GM21360 (cell line): Measurements from ENCODE around the gene OTUD7B.
"Not testable (repeated sequence)": the region's sequence is repeated elsewhere in the genome, so short reads cannot be mapped to it uniquely, and the experiment has no call there.

Experiments
- ATAC-seq: cut with Tn5 transposase; IDR thresholded peaks from one replicate; pipeline ENCODE4 v1.9.1; 2021; ENCODE audit warnings: mild to moderate bottlenecking, moderate library complexity; ENCODE audit not compliant: unreplicated experiment

OTUD7B gene

DNA sequence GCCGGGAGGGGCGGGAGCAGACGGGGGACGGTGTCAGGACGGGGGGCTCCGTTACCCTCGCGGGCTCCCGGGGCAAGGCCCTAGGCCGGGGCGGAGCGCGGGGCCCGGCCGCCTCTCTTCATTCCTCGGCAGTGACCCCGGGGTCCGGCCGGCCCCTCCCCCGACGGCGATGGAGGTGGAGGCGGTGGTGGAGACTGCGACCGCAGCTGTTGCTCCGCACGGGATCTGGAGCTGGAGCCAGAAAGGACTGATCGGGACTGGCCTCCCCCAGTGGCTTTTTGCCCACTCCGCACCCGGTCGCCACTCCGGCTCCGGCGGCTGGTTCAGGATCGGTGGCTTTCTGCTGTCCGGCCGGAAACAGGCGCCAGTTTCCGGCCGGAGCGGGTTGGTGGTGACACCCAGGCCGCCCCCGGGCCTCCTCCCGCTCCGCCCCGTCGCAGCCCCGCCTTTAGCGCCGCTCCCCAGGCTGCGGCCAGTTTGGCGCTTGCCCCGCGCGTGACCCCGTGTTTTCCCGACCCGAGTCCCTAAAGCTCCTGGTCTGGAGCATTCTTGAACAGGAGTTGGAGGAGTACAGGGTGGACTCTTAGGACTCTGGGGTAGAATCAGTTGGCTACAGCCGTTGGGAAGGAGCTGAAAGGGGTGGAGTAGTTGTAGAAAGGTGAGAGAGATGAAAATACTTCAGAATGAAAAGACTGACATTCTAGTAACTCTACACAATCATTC is at the start of gene OTUD7B:
Gene OTUD7B, minus strand, starts transcription at position 334 of the 723 bp plus-strand sequence. CDS start 33,216 bp downstream, outside the sequence.
- peak; percentile 80 for ATAC-seq

DNA sequence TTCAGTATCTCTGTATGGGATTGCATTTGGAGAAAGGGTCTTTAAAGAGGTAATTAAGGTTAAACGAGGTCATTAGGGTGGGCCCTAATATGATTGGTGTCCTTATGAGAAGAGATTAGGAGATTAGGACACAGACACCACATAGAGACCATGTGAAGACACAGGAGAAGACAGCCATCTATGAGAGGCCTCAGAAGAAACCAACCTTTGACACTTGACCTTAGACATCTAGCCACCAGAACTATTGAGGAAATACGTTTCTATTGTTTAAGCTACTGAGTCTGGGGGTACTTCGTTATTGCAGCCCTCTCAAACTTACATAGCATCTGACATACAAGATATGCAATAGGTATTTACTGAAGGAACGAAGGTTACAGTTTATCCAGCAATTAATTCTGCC is 49.7 kb upstream of the OTUD7B start:
- ATAC-seq = no peak

DNA sequence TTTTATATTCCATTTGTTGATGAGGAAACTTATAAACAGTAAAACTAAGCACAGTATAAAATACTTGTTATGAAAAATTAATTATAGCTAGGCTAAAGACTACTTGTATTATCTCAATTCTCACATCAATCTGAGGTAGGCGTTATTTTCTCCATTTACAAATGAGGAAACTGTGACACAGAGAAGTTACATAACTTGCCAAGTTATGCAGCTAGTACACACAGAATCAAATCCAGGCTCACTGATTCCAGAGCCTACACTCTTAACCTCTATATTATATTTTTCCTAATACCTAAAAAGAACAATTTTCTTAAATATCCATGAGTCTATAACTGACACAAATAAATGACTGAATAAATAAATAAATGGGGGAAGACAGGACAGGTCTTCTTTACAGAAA is 45.9 kb upstream of the OTUD7B start:
- ATAC-seq = no peak

DNA sequence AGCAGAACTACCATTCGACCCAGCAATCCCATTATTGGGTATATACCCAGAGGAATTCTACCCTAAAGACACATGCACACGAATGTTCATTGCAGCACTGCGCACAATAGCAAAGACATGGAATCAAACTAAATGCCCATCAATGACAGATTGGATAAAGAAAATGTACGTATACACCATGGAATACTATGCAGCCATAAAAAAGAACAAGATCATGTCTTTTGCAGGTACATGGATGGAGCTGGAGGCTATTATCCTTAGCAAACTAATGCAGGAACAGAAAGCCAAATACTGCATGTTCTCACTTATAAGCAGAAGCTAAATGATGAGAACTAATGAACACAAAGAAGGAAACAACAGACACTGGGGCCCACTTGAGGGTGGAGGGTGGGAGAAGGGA is 45.0 kb upstream of the OTUD7B start:
- ATAC-seq = not testable (repeated sequence)

DNA sequence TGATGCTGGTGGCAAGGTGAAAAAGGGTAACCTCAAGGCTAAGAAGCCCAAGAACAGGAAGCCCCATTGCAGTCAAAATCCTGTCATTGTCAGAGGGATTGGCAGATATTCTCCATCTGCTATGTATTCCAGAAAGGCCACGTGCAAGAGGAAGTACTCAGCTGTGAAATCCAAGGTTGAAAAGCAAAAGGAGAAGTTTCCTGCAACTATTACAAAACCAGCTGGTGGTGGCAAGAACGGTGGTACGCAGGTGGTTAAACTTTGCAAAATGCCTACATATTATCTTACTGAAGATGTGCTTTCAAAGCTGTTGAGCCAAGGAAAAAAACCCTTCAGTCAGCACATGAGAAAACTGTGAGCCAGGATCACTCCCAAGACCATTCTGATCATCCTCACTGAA is 43.4 kb upstream of the OTUD7B start:
- no peak for ATAC-seq

DNA sequence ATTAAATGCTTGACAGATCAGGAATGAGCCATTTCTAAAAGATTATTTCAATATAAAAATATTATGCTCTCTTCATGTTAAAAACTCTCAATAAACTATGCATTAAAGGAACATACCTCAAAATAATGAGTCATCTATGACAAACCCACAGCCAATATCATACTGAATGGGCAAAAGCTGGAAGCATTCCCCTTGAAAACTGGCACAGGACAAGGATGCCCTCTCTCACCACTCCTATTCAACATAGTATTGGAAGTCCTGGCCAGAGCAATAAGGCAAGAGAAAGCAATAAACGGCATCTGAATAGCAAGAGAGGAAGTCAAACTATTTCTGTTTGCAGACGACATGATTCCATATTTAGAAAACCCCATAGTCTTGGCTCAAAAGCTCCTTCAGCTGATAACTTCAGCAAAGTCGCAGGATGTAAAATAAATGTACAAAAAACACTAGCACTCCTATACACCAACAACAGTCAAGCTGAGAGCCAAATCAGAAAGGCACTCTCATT is 41.4 kb upstream of the OTUD7B start:
- not testable (repeated sequence) for ATAC-seq

DNA sequence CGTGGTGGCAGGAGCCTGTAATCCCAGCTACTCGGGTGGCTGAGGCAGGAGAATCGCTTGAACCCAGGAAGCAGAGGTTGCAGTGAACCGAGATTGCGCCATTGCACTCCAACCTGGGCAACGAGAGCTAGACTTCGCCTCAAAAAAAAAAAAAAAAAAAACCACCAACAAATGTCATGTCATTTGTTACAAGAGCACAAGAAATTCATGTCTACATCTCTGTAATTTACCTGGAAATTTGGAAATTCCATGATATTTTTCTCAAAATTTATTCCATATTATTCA is 40.5 kb upstream of the OTUD7B start:
- ATAC-seq = no peak

DNA sequence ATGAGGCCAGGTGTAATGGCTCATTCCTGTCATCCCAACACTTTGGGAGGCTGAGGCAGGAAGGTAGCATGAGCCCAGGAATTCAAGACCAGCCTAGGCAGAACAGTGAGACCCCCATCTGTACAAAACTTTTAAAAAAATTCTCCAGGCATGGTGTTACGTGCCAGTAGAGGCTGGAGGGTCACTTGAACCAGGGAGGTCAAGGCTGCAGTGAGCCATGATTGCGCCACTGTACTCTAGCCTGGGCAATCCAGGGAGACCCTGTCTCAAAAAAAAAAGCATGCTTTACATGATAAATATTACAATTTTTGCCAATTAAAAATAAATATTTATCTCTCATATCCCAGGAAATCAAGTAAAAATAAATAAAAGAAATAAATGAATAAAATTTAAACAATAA is 39.4 kb upstream of the OTUD7B start:
- no peak for ATAC-seq

DNA sequence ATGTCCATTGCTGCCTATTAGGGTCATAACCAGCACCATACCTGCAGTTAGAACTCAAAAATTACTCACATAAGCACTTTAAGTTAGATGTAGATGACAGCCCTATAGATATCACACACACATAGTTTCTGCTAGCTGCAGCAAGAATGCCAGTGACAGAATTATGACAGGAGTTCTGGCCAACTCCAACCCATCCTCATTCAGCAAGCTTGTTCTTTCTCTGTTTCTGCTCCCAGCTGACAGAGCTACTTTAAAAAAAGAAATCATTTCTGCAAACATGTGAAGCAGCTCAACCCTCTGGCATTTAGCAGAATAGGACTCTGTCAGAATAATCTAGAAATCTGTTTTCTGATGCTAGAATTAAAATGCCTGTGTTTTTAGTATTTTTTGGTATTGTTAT is 23.8 kb upstream of the OTUD7B start:
- no peak for ATAC-seq

DNA sequence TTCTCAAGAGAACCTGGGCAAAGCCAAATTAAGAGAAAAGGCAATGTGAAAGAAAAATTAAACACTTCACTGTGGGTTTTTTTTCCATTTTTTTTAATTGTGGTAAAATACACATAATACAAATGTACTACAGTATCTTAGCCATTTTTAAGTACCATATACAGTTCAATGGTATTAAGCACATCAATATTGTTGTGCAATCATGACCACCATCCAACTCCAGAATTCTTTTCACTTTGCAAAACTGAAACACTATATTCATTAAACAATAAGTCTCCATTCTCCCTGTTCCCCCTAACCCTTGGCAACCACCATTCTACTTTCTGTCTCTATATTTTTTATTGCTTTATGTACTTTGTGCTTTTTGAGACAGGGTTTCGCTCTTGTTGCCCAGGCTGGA is 17.8 kb upstream of the OTUD7B start:
- no peak for ATAC-seq

DNA sequence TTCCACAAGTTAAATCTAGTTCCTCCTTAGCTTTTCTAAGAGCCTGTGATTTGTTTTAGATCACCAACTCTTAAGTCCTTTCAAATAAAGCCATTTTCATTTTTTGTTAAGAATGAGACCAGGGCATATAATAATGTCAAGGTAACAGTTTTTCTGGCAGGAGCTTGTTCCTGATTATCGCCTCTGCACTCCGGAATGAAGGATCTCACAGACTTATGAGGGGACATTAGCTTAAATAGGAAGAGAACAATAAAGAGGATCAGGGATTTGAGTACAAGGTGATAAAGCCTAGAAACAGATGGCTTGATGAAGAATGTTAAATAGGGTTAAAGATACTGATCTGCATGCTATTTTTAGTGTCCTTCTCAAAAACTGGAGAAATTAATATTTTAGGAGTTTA is 13.6 kb upstream of the OTUD7B start:
- ATAC-seq = no peak

DNA sequence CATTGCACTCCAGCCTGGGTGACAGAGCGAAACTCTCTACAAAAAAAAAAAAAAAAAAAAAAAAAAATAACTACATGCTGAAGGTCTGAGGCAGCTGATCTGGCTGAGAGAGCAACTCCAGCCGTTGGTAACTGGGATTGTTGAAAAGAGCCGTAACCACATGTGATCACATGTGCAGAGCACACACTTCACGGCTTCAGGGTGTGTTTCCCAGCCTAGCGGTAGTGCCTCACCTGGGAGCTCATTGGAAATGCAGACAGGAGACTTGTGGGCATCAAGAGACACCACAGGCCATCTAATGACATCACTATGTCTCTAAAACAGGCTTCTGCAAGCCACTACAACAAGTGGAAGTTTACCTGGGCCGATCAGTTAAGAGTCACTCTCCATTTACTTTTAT is 11.8 kb upstream of the OTUD7B start:
- no peak for ATAC-seq

DNA sequence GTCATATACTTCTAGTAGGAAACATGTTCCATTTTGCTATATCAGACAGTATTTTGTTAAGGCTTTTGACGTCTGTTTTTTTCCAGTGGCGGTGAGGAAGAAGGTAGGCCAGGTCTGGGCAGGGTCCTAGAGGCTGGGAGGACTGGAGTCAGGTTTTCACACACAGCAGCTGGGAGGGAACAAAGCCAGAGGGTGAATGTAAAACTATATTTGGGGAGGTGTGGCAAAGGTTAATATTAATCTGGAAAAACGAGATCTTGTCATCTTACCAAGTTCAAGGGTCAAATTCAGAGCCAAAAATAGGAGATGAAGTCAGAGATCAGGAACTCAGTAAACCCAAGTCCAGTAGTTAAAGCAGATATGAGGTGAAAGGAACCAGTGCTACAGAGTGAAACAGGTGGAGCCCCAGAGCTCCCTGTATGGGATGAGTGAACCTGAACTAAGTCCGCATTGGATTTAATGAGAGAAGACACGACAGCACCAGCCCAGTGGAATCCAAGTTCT is 10.7 kb upstream of the OTUD7B start:
- no peak for ATAC-seq

DNA sequence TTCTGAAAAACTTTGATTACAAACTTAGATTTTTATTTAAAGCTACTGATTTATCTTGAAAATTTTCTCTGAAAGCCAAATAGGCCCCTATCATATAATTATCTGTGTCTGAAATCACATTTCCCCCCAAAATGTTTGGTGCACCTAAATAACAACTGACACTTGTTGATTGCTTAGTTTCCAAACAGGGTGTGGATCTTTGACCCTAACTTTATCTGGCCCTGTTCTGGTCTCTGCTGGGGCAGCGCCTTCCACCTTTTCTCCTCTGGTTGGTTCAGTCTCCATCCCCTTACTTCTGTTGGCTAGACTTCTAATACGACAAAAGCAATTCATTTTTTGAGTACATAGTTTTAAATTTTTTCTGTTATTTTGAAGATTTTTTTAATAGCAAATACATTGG is 10.2 kb upstream of the OTUD7B start:
- ATAC-seq = no peak

DNA sequence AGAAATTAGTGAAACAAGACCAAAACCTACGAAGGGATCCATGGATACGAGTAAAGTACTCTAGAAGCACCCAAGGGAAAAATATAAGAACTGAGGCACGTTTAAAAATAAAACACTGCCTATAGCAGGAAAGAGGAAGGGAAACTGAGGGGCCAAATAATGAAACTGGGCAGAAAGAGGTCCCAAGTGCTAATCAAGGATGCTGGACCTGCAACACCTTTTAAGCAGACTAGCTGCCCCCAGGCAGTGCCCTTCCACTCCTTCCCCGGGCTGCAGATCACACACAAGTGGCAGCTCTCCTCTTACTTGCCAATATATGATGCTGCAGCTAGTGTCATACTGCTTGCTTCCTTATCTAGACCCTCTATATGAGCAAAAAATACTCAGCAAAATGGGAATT is 7.6 kb upstream of the OTUD7B start:
- ATAC-seq = no peak

DNA sequence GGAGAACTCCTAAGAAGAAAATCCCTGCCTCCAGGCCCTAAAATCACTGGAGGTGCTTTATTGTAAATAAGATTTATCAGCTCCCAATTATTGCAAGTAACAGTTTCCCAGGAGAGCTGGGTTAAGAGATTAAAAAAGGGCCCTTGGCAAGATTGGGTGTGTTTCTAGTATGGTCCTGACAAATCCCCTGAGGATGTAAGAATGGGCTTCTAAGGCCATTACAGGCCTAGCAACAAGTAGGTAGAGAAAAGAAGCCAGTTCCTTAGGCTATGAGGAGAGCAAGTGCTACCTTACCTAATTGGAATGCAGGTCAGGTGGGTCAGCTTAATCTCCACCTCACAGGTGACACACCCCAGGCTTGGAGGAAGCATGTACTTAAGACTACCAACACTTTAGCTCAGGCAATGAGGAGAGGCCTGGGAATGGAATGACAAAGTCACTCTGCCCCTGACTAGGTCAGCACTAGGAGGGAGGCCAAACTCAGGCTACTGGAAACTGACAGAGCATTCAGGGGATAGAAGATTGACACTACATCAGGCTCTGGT is 6.8 kb upstream of the OTUD7B start:
- ATAC-seq = no peak

DNA sequence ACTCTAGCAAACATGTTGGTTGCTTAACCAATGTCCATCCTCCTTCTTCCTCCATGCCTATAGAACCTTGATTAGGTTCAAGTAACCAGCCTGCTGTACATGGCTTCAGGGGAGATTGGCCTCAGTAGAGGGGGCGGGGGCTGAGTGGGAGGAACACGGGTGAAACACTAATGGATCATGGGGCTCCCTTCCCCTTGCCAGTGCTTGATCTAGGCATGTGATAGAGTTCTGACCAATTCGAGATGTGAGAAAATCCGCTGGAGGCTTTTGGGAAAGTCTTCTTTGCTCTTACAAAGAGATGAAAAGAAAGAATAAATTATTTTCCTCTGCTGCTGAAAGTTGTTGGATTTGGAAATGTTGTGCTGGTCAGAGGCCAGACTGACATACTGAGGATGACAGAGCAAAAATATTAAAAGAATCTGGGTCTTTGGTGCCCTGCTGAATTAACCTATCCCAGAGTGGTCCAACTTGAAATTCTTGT is 5.2 kb upstream of the OTUD7B start:
- no peak for ATAC-seq

DNA sequence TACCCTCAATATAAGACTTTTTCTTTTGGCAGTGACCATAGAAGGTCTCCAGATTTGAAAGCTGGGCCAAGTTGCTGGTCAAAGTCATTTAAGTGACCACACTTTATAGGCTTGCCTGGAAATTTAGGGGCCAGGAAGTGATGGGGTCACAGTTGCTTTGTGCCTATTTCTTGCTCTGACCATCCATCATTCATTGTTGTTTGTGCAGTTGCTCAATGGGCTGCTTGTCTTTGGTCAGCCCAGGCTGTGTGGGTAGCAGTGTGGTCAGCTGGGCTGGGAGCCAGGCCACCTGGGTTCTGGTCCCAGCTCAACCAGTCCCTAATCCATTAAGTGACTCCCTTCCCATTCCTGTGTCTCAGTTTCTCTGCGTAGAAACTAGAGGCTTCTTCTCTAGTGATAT is 2.1 kb upstream of the OTUD7B start:
- ATAC-seq = no peak

DNA sequence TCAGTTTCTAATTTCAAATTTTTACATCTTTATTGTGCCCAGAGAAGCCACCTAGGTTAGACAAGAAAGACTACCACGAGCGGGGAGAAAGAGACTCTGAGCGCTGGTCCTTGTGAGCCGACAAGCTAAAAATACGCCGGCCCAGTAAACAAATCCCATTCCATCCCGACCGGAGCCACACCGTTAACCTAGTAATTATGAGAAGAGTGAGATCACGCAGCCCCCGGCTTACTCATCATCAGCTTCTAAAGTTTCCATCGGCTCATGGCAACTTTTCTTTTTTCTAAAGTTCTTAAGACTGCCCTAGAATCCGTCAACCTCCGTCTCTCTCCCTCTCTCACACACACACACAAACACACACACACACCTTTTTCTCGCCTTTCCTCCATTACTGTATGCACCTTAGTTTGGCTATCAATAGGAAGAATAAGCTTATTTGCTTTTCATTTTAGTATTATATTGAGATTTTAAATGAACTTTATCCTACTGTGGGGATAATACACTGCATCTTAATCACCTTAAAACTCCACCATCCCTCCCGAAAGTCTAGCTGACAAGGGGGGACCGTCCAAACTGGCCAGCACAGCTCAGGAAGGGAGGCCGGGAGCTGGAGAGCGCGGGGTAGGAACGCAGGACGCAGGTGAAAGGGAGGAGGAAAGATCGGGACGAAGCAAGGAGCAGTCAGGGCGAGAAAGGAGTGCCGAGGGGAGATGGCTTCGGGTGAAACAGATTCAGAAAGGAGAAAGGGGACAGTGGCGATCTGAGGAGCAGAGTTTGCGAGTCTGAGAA is 728 bp downstream of the OTUD7B start:
- ATAC-seq = peak; percentile 10

DNA sequence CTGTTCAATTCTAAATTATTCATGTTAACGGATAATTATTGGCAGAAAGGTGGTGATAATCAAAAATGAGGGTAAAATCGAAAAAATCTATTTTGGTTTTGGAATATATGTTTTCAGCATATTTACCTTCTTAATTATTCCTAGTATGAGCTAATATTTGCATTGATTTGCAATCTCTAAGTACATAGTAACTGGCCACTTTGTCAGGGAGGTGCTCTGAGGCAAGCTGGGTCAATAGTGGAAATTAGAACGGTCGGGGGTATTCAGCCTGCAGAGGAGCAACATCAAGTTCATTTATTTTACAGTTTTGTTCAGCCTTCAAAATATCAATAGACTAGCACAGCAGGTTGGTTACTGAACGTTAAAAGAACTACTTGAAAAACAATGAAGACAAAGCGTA is 1.8 kb downstream of the OTUD7B start:
- no peak for ATAC-seq

DNA sequence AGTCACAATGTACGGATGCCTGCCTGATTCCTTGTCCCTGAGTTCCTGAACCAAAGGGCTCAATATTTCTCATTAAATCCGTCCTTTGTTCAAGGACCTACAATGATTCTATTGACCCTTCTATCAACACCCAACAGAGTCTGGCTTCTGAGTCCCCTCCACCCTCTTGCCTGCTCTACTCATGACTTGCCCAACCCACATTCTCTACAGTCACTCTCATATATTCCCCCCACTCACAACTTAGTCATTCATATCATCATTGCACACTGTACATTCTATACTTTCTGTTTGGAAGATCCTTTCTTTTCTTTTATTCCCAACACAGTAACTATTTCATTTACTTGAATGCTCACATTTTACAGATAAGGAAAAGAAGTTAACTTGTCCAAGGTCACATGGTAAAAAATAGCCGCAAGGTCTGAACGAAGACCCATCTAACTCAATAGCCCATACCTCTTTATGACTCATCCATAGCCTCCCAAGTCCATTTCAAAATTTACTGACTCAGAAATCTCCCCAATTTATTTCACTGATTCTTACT is 3.6 kb downstream of the OTUD7B start:
- ATAC-seq = no peak

DNA sequence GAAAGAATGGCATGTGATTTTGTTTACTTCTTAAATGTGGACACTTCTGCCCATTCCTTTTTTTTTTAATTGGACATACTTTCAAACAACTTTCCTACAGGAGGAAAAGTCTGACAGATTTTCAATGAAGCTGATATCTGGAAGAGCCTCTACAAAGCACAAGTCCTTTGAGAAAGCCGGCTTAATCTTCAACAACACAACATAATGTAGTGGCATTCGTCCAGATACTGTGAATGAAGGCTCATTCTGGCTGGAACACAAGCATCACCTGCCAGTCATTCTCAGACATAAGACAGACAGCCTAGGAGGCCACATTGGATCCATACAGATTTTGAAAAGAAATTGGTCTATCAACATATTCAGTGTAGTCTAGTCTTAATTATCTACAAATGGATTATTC is 4.9 kb downstream of the OTUD7B start:
- ATAC-seq = no peak
